ENCODE data around the gene KCNJ6. TPM values are rescaled to one million over a fixed set of nuclear protein-coding genes. Genes with fewer than 3 reads are reported as not detected.

The KCNJ6 gene
- total and polyA plus RNA-seq, 2 of the 8 experiments (the other 6 are each of a cell fraction or from before 2014, with no cell fraction given), result 0.51 to 1.2 TPM

GRCh38 chr21:37829447-37829846, 86.8 kb downstream of the KCNJ6 start:
- Histone ChIP-seq H3K4me1 (replicated peaks in 1 of 4; ENCODE audit: control insufficient read depth in 3 of 4, insufficient read depth in 4 of 4, low read length in 3 of 4) (peaks cover 0 to 19% (median 9%) of the 10 kb centered on the region in 4 experiments; a peak in 6 of 7 replicates), H3K4me3 (ENCODE audit: extremely low read depth in 1 of 4, insufficient read depth in 2 of 4, low read depth in 3 of 4, low read length in 4 of 4) (no peak overlapping the region), H3K79me2 (ENCODE audit: control insufficient read depth in 1 of 2, insufficient read depth in 2 of 2, low read length in 2 of 2) (no peaks in the 10 kb centered on the region), H2BK120ac (replicated peaks; ENCODE audit: low read depth, low read length) (no peak overlapping the region), H3K27me3 (replicated peaks in 1 of 4; ENCODE audit: control insufficient read depth in 3 of 4, extremely low read depth in 1 of 4, insufficient read depth in 3 of 4, low read length in 3 of 4) (no peaks in the 10 kb centered on the region), H3K27ac (ENCODE audit: low read depth, low read length) (no peak overlapping the region), H4K20me1 (replicated peaks in 1 of 2; ENCODE audit: control insufficient read depth in 1 of 2, insufficient read depth in 2 of 2, low read length in 2 of 2) (no peaks in the 10 kb centered on the region), H3K36me3 (ENCODE audit: control insufficient read depth in 2 of 4, insufficient read depth in 4 of 4, low read length in 3 of 4) (no peaks in the 10 kb centered on the region), H2BK15ac (ENCODE audit: low read length) (no peak overlapping the region), H2AK5ac (ENCODE audit: low read depth, low read length) (no peak overlapping the region; the same call in 1 of the 2 replicates), H3K23me2 (ENCODE audit: low read depth, low read length) (no peaks in the 10 kb centered on the region; the same call in 1 of the 2 replicates), H3K79me1 (ENCODE audit: low read depth, low read length) (no peaks in the 10 kb centered on the region), H3K4me2 (ENCODE audit: insufficient read depth in 1 of 2, low read depth in 2 of 2, low read length in 2 of 2) (no peak overlapping the region), H2AFZ (ENCODE audit: low read length) (no peak overlapping the region), H3K9me3 (ENCODE audit: insufficient read depth in 2 of 2, low read depth in 1 of 2, low read length in 1 of 2) (no peaks in the 10 kb centered on the region), H3K4ac (replicated peaks; ENCODE audit: insufficient read length, low read depth, low read length) (no peak overlapping the region), H4K5ac (ENCODE audit: insufficient read length, low read depth, low read length) (no peak overlapping the region), H2BK12ac (ENCODE audit: low read depth, low read length) (no peak overlapping the region), H3K9ac (replicated peaks in 1 of 4; ENCODE audit: extremely low read depth in 1 of 4, low read depth in 3 of 4, low read length in 3 of 4) (no peak overlapping the region), H3K14ac (ENCODE audit: insufficient read length) (no peak overlapping the region), H4K8ac (ENCODE audit: extremely low read depth, insufficient read depth, low read length) (peak overlapping the region; percentile 26; the same call in 1 of the 2 replicates), H3K23ac (ENCODE audit: insufficient read length) (no peak overlapping the region), H2BK5ac (ENCODE audit: low read depth, low read length) (no peak overlapping the region), H3K56ac (replicated peaks; ENCODE audit: insufficient read length, low read depth, low read length) (no peak overlapping the region), H4K91ac (replicated peaks; ENCODE audit: insufficient read length, low read length) (no peak overlapping the region), H2BK20ac (ENCODE audit: low read length) (no peak overlapping the region), H3K18ac (ENCODE audit: extremely low read depth, low read length) (no peak overlapping the region)
- no peak for DNase-seq (ENCODE audit: low read depth in 1 of 2, low spot score in 2 of 2)
- WGBS, 2 experiments (ENCODE audit: extremely low coverage in 1 of 2, insufficient coverage in 1 of 2, insufficient read length in 1 of 2, insufficient replicate concordance in 2 of 2, low coverage in 1 of 2, low lambda C conversion rate in 2 of 2, missing lambda C conversion rate in 1 of 2), result 90% methylated on average over 4 of the region's 4 CpGs; no CpG with 5 or more reads in 1 of the 2 experiments
- ChIA-PET CTCF (ENCODE audit: partially characterized antibody) (interaction anchor here (0.8 to 1.0 kb wide), 2 partner anchors 24 to 297 kb away, joined by 3 to 4 read pairs; no protein-coding TSS in a partner anchor), POLR2A (ENCODE audit: partially characterized antibody) (no interaction called here)
- no peak for FAIRE-seq
- TF ChIP-seq GABPA (IDR thresholded peaks at IDR 0.05; ENCODE audit: borderline replicate concordance, insufficient read depth, low read length) (no peak), TCF12 (IDR thresholded peaks at IDR 0.05; ENCODE audit: low read depth, low read length) (no peak), KDM1A (IDR thresholded peaks at IDR 0.05; ENCODE audit: borderline replicate concordance, low read length) (no peak), SIRT6 (IDR thresholded peaks at IDR 0.05; ENCODE audit: low read length) (no peak), MAFK (IDR thresholded peaks at IDR 0.05; ENCODE audit: low read depth, low read length) (no peak), NANOG (IDR thresholded peaks at IDR 0.05; ENCODE audit: insufficient read depth, low read depth, low read length, poor library complexity, severe bottlenecking) (no peak), CBX8 (IDR thresholded peaks at IDR 0.05; ENCODE audit: borderline replicate concordance, low read depth, low read length) (no peak), CHD1 (IDR thresholded peaks at IDR 0.05; ENCODE audit: low read depth, low read length) (no peak), ATF3 (IDR thresholded peaks at IDR 0.05; ENCODE audit: insufficient read depth, low read depth, low read length) (no peak), CTBP2 (IDR thresholded peaks at IDR 0.05; ENCODE audit: borderline replicate concordance, insufficient read depth, insufficient read length, low read length) (no peak), NRF1 (IDR thresholded peaks at IDR 0.05; ENCODE audit: low read depth, low read length) (no peak), ATF2 (IDR thresholded peaks at IDR 0.05; ENCODE audit: low read length) (no peak)
